ENCODE measurements around the gene GRXCR2.
"Not testable (repeated sequence)": the region's sequence is repeated elsewhere in the genome, so short reads cannot be mapped to it uniquely, and the experiment has no call there.

The GRXCR2 gene, protein sequence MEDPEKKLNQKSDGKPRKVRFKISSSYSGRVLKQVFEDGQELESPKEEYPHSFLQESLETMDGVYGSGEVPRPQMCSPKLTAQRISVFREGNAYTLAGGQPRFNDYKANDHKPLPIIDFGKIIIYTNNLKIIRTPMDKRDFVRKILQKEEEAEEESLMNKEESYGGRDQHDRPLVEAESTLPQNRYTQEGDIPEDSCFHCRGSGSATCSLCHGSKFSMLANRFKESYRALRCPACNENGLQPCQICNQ

DNA sequence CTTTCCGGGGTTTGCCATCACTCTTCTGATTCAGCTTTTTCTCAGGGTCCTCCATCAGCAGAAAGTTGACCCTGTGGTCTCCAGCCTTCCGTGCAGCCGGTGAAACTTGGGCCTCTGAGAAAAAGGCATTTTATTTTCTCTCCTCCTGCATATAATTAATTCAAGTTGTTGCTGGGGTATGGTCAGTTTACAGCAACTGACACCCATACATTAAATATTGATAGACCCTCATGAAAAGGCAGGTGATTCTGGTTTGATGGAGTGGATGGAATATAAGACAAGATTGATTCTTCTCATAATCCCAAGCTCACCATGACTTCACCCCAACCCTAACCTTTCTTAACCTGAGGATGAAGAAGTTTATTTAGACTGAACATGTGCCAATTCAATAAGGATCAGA is at the start of gene GRXCR2:
Gene GRXCR2, minus strand, starts transcription at position 101 of the 400 bp plus-strand sequence. Its CDS starts 46 bp downstream, at position 55.
- DNase-seq: no peak

- no peak for DNase-seq
Observed at GRCh38 chr5:145922059-145922458, 49.2 kb upstream of the GRXCR2 start.

DNA sequence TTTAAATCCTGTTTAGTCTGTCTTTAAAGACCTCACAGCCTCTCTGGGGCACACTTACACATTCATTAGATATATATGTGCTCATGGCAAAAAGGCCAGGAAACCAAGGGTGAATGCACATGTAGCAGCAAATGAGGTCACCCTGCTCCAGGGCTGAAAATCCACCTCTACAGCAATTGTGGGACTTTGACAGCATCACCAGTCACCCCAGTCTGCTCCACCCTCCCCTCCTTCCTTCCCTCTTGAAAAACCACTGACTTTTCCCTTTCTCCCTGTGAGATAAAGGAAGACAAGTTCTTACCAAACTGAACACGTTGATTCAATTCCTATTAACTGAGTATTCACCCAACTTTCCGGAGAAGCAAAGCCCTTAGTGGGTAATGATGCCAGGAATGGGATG is 48.4 kb upstream of the GRXCR2 start:
- no peak for DNase-seq

DNA sequence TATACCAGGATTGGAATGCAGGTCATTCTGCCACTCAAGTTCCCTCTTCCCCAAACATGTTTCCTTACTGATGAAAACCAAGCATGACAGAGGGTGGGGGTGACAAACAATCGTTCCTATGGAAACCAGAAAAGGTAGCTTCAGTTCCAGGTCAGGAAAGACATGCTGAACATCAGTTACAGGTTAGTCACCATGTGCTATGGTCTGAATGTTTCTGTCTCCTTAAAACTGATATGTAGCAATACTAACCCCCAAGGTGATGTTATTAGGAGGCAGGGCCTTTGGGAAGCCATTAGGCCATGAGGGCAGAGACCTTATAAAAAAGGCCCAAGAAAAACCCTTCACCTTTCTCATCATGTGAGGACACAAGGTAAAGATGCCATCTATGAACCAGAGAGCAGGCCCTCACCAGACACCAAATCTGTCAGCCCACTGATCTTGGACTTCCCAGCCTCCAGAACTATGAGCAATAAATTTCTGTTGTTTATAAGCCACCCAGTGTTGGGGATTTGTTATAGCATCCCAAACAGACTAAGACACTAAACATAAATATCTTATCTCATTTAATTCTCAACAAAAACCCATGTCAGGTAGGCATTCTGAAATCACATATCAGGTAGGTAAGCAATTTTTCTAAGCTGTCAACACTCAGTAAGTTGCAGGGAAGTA is 47.9 kb upstream of the GRXCR2 start:
- DNase-seq: no peak

GRCh38 chr5:145919413-145919812 is 46.6 kb upstream of the GRXCR2 start:
- DNase-seq: no peak

DNA sequence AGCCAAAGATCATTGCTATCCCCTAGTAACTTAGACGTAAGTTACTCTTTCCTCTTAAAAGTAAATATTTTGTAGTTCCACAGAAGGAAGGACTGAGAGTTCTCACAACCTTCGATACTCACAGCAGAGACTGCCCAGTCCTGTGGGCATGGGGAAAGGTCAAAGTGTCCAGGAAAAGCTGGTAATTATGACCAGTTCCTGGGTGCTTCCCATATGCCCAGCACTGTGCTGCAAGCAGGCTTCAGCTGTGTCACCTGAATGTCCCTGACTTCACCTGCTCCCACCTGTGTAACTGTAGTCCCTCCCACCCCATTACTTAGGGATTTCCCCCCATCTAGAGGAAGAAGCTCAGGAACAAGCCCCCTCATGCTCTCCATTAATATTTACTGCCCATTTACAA is 45.6 kb upstream of the GRXCR2 start:
- DNase-seq: no peak

DNA sequence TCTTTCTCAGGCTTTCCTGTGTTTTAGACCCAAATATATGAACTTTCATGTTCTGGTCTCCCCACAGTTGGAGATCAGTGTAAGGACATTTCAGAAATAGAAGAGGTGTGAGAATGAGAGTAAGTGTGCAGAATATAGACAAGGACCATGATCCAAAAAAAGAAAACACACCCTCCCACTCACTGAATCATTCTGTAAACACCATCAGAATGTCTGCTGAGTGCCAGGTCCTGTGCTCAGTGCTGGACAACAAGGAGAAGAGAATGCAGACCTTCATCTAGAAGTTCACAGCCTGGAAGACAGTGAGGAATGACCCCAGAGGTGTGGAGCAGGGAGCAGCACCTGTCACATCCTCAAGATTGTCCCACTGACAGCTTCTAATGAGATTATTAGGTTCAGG is 44.5 kb upstream of the GRXCR2 start:
- DNase-seq: no peak

DNA sequence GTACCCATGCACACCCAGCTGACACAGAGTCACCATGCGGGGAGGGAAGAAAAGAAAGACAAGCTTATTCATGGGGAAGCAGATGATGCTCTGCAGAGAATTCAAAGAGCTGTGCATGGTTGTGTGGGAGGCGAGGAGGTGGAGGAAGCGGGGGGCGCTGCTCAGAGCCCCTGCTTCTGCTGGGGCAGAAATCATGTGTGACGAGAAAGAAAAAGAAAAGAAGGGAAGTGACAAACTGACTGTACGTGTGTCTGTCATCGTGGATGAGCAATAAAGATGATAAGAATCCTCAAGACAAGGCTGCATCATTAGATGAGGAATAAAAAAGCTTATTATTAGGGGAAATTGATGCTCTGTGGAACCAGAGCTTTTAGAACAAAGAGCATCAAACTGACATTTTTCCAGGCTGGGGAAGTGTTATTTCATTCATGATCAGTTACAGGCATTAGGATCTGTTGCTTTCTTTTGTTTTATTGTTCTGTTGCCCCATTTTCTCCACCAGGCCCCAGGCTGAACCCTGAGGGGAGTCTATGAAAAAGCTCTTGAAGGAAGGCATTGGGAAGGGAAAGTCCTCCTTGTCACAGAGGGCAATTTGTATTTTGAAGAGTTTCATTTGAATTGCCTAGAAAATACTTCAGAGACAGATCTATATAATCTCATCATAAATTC is 43.3 kb upstream of the GRXCR2 start:
- no peak for DNase-seq

DNA sequence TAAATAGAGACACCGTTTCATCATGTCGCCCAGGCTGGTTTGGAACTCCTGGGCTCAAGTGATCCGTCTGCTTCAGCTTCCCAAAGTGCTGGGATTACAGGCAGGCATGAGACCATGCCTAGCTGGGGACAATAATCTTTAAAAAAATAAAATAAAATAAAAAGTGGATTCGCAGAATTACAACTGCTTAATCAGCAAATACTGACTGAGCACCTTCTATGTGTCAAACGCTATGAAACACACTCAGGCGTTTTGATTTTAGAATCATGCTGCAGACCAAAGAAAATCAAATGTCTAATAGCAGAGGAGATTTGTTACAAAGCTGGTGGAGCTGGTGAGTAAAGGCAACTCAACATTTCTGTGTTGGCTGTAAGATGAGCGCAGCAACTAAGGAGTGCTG is 40.9 kb upstream of the GRXCR2 start:
- DNase-seq: no peak

DNA sequence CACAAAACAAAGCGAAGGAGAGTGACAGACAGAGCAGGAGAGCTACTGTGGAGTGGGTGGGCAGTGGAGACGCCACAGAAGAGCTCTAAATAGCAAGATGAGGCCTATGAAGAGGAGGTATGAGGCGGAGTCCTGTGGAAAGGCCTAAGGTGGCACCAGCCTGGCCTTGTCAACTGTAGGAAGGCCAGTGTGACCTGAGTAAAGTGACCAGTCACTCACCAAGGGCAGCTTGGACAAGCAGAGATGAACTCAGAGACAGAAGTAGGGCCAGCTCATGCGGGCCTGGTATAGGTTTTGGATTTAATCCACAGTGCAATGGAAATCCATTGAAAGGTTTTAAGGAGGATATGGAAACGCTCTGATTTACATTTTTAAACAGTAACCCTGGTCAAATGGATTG is 39.8 kb upstream of the GRXCR2 start:
- DNase-seq: no peak

- no peak for DNase-seq
Observed at GRCh38 chr5:145912019-145912418, 39.2 kb upstream of the GRXCR2 start.

DNA sequence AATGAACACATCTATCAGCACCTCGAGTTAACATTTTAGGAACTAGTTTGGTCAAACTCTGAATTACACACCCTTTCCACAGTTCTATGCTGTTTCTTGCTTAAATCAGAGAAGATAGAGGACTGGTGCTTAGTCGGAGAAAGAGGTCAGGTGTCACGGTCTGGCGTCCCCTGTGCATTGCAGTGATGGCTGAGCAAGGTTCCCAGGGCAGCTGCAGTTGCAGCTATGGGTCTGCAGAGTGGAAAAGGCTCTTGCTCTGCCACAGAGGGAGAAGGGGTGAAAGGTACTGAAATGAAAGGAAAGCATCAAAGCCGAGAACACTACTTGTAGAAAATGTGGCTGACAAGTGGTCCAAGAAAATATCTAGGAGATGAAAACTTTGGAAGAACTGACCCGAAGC is 38.4 kb upstream of the GRXCR2 start:
- no peak for DNase-seq

- no peak for DNase-seq
Observed at GRCh38 chr5:145908206-145908960, 35.6 kb upstream of the GRXCR2 start.

- no peak for DNase-seq
Observed at GRCh38 chr5:145906401-145906800, 33.6 kb upstream of the GRXCR2 start.

DNA sequence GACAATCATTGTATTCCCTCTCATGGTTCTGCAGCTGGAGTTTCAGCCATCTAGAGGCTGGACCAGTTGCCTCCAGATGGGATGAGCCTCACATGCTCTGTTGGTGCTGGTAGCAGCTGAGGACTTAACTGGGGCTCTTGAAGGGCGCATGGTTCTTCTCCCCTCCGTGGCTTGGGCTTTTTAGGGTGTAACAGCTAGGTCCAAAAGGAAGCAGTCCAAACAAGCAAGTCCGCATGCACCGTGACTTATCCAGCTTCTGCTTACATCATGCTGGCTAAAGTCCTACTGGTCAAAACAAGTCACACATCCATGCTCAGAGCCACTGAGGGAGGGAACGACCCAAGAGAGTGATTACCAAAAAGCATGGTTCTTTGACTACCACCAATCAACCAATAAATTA is 31.9 kb upstream of the GRXCR2 start:
- no peak for DNase-seq

GRCh38 chr5:145903867-145904266 is 31.1 kb upstream of the GRXCR2 start:
- DNase-seq: no peak

- no peak for DNase-seq
Observed at GRCh38 chr5:145903113-145903512, 30.3 kb upstream of the GRXCR2 start.

- no peak for DNase-seq
Observed at GRCh38 chr5:145902421-145902820, 29.6 kb upstream of the GRXCR2 start.

DNA sequence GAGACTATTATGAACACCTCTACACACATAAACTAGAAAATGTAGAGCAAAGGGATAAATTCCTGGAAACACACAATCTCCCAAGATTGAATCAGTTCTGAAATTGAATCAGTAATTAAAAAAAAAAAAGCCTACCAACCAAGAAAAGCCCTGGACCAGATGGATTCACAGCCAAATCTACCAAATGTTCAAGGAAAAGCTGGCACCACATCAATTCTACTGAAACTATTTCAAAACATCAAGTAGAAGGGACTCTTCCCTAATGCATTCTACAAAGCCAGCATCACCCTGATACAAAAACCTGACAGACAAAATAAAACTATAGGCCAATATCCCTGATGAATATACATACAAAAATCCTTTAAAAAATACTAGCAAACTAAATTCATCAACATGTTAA is 25.4 kb upstream of the GRXCR2 start:
- no peak for DNase-seq

GRCh38 chr5:145891378-145891777 is 18.6 kb upstream of the GRXCR2 start:
- not testable (repeated sequence) for DNase-seq

- no peak for DNase-seq
Observed at GRCh38 chr5:145889611-145890010, 16.8 kb upstream of the GRXCR2 start.

GRCh38 chr5:145887976-145888574 is 15.3 kb upstream of the GRXCR2 start:
- DNase-seq: no peak

- DNase-seq: no peak
Observed at GRCh38 chr5:145887217-145887616, 14.4 kb upstream of the GRXCR2 start.

Measured in stimulated activated naive CD4-positive, alpha-beta T cell (primary cell).